ENCODE results near the gene SEMA3A.

Gene SEMA3A

GRCh38 chr7:84137812-84138211 is 56.8 kb downstream of the SEMA3A start:
- no peak for DNase-seq (ENCODE audit: low read depth)
- TF ChIP-seq CTCF (conservative IDR thresholded peaks at IDR 0.05; ENCODE audit: control insufficient read depth, insufficient read depth, low read depth, low read length), result no peak
- no peak overlapping the region for H3K4me3 ChIP-seq (ENCODE audit: control insufficient read depth, low read depth, low read length)

- H3K4me3 ChIP-seq (ENCODE audit: control insufficient read depth, low read depth, low read length), result no peak overlapping the region
- DNase-seq (ENCODE audit: low read depth), result no peak
- TF ChIP-seq CTCF (conservative IDR thresholded peaks at IDR 0.05; ENCODE audit: control insufficient read depth, insufficient read depth, low read depth, low read length), result no peak
Measured at GRCh38 chr7:84136809-84137208, 57.8 kb downstream of the SEMA3A start.

GRCh38 chr7:84136336-84136735 is 58.3 kb downstream of the SEMA3A start:
- no peak for DNase-seq (ENCODE audit: low read depth)
- H3K4me3 ChIP-seq (ENCODE audit: control insufficient read depth, low read depth, low read length), result no peak overlapping the region
- TF ChIP-seq CTCF (conservative IDR thresholded peaks at IDR 0.05; ENCODE audit: control insufficient read depth, insufficient read depth, low read depth, low read length), result no peak

DNA sequence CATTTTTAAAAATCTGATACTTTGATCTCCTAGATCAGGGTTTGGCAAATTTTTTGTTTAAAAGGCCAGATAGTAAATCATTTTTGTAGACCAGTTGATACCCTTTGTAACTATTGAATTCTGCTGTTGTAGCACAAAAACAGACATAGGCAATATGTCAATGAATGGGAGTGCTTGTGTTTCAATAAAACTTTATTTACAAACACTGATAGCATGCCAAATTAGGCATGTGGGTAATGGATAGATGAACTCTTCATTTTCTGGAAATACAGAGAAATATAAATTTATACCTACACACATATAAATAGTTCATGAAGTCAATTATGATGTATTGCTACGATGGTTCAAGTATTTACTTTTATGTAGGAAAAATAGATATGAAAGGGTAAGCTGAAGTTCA is 60.4 kb downstream of the SEMA3A start:
- TF ChIP-seq CTCF (conservative IDR thresholded peaks at IDR 0.05; ENCODE audit: control insufficient read depth, insufficient read depth, low read depth, low read length), result no peak
- no peak overlapping the region for H3K4me3 ChIP-seq (ENCODE audit: control insufficient read depth, low read depth, low read length)
- DNase-seq (ENCODE audit: low read depth), result no peak

GRCh38 chr7:84125654-84126053 is 68.9 kb downstream of the SEMA3A start:
- DNase-seq (ENCODE audit: low read depth), result no peak
- no peak for TF ChIP-seq CTCF (conservative IDR thresholded peaks at IDR 0.05; ENCODE audit: control insufficient read depth, insufficient read depth, low read depth, low read length)
- no peak overlapping the region for H3K4me3 ChIP-seq (ENCODE audit: control insufficient read depth, low read depth, low read length)

GRCh38 chr7:84123965-84124547 is 70.5 kb downstream of the SEMA3A start:
- H3K4me3 ChIP-seq (ENCODE audit: control insufficient read depth, low read depth, low read length), result no peak overlapping the region
- TF ChIP-seq CTCF (conservative IDR thresholded peaks at IDR 0.05; ENCODE audit: control insufficient read depth, insufficient read depth, low read depth, low read length), result no peak
- no peak for DNase-seq (ENCODE audit: low read depth)

Measured in fibroblast of mammary gland (primary cell).